Activated CD4-positive, alpha-beta T cell treated with anti-CD3 and anti-CD28 coated beads for 24 hours (primary cell): ENCODE results near the gene NPBWR2.
"Not testable (repeated sequence)": the region's sequence is repeated elsewhere in the genome, so short reads cannot be mapped to it uniquely, and the experiment has no call there.

Source experiments
- DNase-seq, 2 donors: peaks; one replicate each; pipeline ENCODE4 v3.0.0-alpha.2; 2020; ENCODE audit warnings: low read depth in 2 of 2

Gene NPBWR2

GRCh38 chr20:64143018-64143801 lies 35.8 kb upstream of the NPBWR2 start:
- DNase-seq: no peak

GRCh38 chr20:64142590-64142989 lies 35.2 kb upstream of the NPBWR2 start:
- no peak for DNase-seq

GRCh38 chr20:64140956-64141355 lies 33.6 kb upstream of the NPBWR2 start:
- no peak for DNase-seq

DNA sequence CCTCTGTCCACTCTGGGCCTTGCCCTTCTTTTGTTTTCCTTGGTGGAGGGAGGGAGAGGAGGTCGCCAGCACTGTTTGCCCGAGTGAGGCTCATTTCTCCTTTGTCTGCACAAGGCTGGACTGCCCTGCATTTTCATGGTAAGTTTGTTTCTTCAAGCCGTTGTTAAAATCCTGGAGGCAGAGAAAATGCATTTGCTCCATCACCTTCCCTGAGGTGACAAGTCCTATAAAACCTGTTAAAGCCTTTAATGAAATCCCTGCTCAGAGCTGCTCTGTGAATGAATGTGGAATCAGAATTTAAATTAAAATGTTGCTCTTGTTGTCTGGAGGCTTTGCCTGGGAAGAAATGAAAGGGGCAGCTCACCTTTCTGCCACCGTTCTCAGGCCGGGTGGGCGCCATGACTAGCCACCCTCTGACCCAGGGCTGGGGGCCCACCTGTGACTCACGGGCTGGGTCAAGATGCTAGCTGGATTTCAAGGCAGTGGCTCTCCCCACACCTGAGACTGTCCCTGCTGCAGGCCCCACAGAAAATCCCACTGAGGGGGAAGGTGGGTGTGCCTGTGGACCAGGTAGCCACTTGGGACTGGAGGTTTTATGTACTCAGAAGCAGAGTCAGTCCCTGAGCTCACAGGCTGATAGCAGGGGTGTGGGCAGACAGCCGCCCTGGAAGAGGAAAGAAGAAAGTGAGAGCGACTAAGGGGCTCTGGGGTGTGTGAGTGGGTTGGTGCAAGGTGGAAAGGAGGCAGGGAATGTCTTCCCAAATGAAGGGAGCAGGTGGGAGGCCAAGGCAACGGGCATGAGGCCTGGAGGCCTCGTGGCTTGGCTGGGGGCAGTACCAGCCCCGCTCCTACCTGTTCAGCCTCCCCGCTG lies 32.9 kb upstream of the NPBWR2 start:
- DNase-seq: no peak

GRCh38 chr20:64139199-64140060 lies 32.1 kb upstream of the NPBWR2 start:
- DNase-seq: no peak

DNA sequence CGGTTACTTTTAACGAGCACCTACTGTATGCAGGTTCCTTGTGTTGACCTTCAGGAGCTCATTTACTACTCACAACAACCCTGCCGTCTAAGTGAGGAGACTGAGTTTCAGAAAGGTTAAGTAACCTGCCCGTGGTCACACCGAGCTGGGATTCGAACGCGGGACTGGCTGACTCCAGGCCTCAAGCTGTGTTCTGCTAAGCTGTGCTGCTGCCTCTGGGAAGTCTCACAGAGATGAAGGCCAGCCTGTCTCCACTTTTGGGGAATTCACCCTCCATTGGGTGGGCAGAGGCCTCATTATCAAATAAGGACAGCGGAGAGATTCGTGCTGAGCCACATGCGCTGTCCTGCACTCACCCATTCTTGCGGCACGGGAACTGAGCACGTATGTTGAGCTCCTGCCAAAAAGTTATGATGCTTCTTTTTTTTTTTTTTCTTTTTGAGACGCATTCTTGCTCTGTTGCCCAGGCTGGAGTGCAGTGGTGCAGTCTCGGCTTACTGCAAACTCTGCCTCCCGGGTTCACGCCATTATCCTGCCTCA lies 31.0 kb upstream of the NPBWR2 start:
- DNase-seq: no peak

- no peak for DNase-seq
These were observed 30.2 kb upstream of the NPBWR2 start for GRCh38 chr20:64137598-64138031.

- DNase-seq: no peak
These were observed 28.8 kb upstream of the NPBWR2 start for GRCh38 chr20:64136004-64136710.

DNA sequence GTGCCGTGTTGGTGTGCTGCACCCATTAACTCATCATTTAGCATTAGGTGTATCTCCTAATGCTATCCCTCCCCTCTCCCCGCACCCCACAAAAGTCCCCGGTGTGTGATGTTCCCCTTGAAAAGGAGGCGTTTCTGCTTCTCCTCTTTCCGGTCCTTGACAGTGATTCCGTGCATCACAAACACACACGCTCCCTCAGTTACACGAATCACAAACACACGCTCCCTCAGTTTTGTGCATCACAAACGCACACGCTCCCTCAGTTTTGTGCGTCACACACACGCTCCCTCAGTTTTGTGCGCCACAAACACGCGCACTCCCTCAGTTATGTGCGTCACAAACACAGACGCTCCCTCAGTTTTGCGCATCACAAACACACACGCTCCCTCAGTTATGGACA lies 27.4 kb upstream of the NPBWR2 start:
- not testable (repeated sequence) for DNase-seq

DNA sequence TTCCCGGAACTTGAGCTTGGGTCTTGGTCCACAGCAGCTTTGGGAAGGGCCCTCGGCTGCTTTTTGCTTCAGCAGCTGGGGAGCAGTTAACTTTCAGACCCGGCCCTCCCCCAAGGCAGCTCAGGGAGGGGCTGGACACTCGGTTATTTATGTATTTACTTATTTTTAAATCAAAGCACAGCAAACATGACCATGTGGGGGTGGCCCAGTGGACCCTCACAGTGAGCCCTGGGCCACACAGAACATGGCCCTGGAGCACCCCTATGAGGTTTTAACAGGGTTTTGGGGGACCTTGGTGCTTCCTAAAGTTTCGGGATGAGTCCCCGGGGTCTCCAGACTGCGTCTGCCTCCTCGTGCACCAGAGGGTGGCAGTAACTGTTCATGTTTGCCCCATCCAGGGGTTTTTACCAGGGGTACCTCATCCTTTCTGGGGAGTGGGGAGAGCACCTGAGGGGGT lies 26.6 kb upstream of the NPBWR2 start:
- DNase-seq: no peak

GRCh38 chr20:64131406-64131805 lies 24.0 kb upstream of the NPBWR2 start:
- DNase-seq: no peak

GRCh38 chr20:64130876-64131275 lies 23.5 kb upstream of the NPBWR2 start:
- DNase-seq: no peak

GRCh38 chr20:64130271-64130670 lies 22.9 kb upstream of the NPBWR2 start:
- DNase-seq: no peak

GRCh38 chr20:64129146-64129782 lies 21.9 kb upstream of the NPBWR2 start:
- DNase-seq: no peak

DNA sequence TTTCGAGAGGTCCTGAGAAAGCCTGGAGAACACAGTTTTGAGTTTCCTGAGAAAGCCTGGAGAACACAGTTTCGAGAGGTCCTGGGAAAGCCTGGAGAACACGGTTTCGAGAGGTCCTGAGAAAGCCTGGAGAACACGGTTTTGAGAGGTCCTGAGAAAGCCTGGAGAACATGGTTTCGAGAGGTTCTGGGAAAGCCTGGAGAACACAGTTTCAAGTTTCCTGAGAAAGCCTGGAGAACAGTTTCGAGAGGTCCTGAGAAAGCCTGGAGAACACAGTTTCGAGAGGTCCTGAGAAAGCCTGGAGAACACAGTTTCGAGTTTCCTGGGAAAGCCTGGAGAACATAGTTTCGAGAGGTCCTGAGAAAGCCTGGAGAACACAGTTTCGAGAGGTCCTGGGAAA lies 16.2 kb upstream of the NPBWR2 start:
- DNase-seq: not testable (repeated sequence)

- not testable (repeated sequence) for DNase-seq
These were observed 15.6 kb upstream of the NPBWR2 start for GRCh38 chr20:64122927-64123326.

GRCh38 chr20:64121586-64121985 lies 14.2 kb upstream of the NPBWR2 start:
- DNase-seq: no peak

DNA sequence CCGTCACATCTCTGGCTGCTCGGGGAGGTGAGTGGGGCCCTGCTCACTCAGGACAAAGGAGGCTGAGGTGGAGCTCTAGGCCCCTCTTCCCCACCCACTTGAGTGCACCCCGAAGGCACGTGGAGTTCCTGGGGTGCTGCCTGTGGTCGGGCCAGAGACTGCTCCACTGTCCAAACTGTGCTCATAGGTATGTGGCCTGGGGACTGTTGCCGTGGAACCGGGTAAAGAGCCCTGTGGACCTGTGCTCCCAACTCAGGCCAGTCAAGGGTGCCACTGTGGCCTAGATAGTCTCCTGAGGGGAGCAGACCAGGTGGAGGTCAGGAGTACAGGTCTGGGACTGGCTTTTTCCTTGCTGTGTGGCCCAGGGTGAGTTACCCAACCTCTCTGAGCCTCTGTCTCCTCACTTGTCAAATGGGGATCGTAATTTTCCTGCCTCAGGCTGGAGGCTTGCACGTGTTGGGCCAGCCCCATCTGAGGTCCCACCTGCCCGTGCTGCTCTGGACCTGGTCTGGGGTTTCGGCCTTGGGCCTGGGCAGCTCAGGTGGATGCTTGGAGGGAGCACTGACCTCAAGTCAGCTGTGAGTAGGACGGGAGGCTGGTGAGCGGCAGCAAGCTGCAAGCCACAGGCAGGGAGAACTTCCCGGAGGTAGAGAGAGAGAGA lies 12.4 kb upstream of the NPBWR2 start:
- DNase-seq: no peak

- no peak for DNase-seq
These were observed 11.9 kb upstream of the NPBWR2 start for GRCh38 chr20:64119301-64119680.

DNA sequence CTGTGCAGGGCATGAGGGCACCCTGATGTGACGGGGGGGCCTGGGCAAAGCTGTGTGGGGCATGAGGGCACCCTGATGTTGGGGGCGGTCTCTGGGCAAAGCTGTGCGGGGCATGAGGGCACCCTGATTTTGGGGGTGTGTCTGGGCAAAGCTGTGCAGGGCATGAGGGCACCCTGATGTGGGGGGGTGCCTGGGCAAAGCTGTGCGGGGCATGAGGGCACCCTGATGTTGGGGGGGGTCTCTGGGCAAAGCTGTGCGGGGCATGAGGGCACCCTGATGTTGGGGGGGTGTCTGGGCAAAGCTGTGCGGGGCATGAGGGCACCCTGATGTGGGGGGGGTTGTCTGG lies 10.0 kb upstream of the NPBWR2 start:
- DNase-seq: not testable (repeated sequence)
